GM10266 (cell line): Measurements from ENCODE around the gene SMIM7.
"Not testable (repeated sequence)": the region's sequence is repeated elsewhere in the genome, so short reads cannot be mapped to it uniquely, and the experiment has no call there.

Experiments used
- DNase-seq: peaks from one replicate; pipeline ENCODE4 v3.0.0; 2012; ENCODE audit errors: extremely low spot score
- CTCF ChIP-seq: IDR thresholded peaks from 2 replicates; pipeline ENCODE4 v1.5.1; 2012; ENCODE audit warnings: mild to moderate bottlenecking, low read depth; ENCODE audit not compliant: control insufficient read depth, insufficient read depth; ENCODE audit errors: missing control alignments

The SMIM7 gene

GRCh38 chr19:16679811-16680210, 19.9 kb upstream of the SMIM7 start:
- no peak for DNase-seq
- TF ChIP-seq CTCF, result no peak

GRCh38 chr19:16678498-16678897, 18.6 kb upstream of the SMIM7 start:
- no peak for DNase-seq
- no peak for TF ChIP-seq CTCF

- DNase-seq, result no peak
- TF ChIP-seq CTCF, result no peak
These were observed 17.1 kb upstream of the SMIM7 start for GRCh38 chr19:16677055-16677454.

GRCh38 chr19:16676101-16676798, 16.3 kb upstream of the SMIM7 start:
- no peak for DNase-seq
- TF ChIP-seq CTCF, result no peak

- DNase-seq, result not testable (repeated sequence)
These were observed 13.9 kb upstream of the SMIM7 start for GRCh38 chr19:16673839-16674238.

GRCh38 chr19:16673231-16673630, 13.3 kb upstream of the SMIM7 start:
- TF ChIP-seq CTCF, result no peak
- no peak for DNase-seq

GRCh38 chr19:16671652-16672274, 11.8 kb upstream of the SMIM7 start:
- TF ChIP-seq CTCF, result no peak

More at GRCh38 chr19:16671652-16672274, 11.8 kb upstream of the SMIM7 start:
- DNase-seq, result no peak
